OCI-LY7 (cell line): ENCODE measurements around the gene SPRED2.

Source experiments
- CTCF ChIP-seq: fragments of 200-600 bp; sonication (generic); conservative IDR thresholded peaks from 2 replicates; pipeline ENCODE4 v1.5.1; 2014; ENCODE audit warnings: mild to moderate bottlenecking, antibody characterized with exemption, low read length, moderate library complexity, mixed read lengths
- EZH2phosphoT487 ChIP-seq: fragments of 200-600 bp; sonication (generic); IDR thresholded peaks from 2 replicates; pipeline ENCODE4 v1.6.1; 2018; ENCODE audit warnings: low read depth, borderline replicate concordance, mild to moderate bottlenecking, mixed run types, antibody characterized with exemption, low read length, moderate library complexity, mixed read lengths

DNA sequence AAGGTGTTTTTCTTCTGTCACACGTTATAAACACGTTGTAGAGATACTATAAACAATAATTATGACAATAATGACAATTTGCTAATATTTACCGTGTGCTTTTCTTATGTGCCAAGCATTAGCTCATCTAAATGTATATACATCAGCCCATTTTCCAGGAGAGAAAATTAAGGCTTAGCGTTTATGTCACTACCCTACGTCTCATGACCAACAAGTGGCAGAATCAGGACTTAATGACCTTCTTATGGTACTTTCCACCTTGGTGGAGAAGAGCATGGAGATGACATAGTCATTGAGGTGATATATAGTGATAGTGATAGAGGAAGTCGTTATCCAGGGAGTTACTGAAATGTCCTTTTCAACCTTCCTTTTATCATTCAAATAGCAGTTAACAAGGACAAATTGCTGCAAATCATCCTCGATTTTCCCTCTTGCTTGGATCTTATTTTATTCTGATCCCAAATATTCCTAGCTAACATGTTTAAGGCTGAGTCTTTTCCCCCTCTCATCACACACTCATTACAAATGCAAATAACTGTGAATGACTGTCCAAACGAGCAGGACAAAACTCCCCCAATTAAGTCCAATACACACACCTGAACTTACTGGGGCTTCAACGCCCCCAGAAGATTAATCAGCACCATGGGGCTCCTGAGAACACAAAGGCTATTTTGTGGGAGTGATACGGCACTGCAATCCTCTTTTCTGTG, 27.3 kb downstream of the SPRED2 start:
- TF ChIP-seq CTCF (no peak), EZH2phosphoT487 (no peak)
